SK-N-SH treated with all-trans-retinoic acid at 6 μM for 48 hours (cell line): Measurements from ENCODE around the gene NEURL1B.
"Not testable (repeated sequence)": the region's sequence is repeated elsewhere in the genome, so short reads cannot be mapped to it uniquely, and the experiment has no call there.

Experiments
- ATAC-seq: fragments of 200-7000 bp; cut with Tn5 transposase; 3 replicates; pipeline ENCODE4 v1.9.1; 2020; ENCODE audit warnings: mild to moderate bottlenecking, moderate library complexity
- BACH2 ChIP-seq: fragments of 250-450 bp; sonication (Bioruptor Pico); IDR thresholded peaks from 2 replicates; pipeline ENCODE4 v1.9.0; 2021; ENCODE audit warnings: mild to moderate bottlenecking, borderline replicate concordance
- CSDC2 ChIP-seq: fragments of 250-450 bp; sonication (Bioruptor Pico); IDR thresholded peaks from 2 replicates; pipeline ENCODE4 v1.5.0; 2020; ENCODE audit warnings: mild to moderate bottlenecking, moderate library complexity
- ESRRG ChIP-seq: fragments of 250-450 bp; sonication (Bioruptor Pico); IDR thresholded peaks from 2 replicates; pipeline ENCODE4 v1.6.1; 2021; ENCODE audit warnings: mild to moderate bottlenecking
- GLIS3 ChIP-seq: fragments of 250-450 bp; sonication (Bioruptor Pico); IDR thresholded peaks from 2 replicates; pipeline ENCODE4 v1.5.0; 2020; ENCODE audit warnings: mild to moderate bottlenecking, moderate library complexity
- ISL1 ChIP-seq: fragments of 250-450 bp; sonication (Bioruptor Pico); IDR thresholded peaks from 2 replicates; pipeline ENCODE4 v2.1.2; 2022; ENCODE audit warnings: mild to moderate bottlenecking, moderate library complexity
- OSR1 ChIP-seq: fragments of 250-450 bp; sonication (Bioruptor Pico); IDR thresholded peaks from 2 replicates; pipeline ENCODE4 v1.8.0; 2022; ENCODE audit warnings: moderate library complexity, mild to moderate bottlenecking, inconsistent platforms
- PPARA ChIP-seq: fragments of 250-450 bp; sonication (Bioruptor Pico); IDR thresholded peaks from 2 replicates; pipeline ENCODE4 v1.5.0; 2020; ENCODE audit warnings: mild to moderate bottlenecking, borderline replicate concordance
- RARB ChIP-seq: fragments of 250-450 bp; sonication (Bioruptor Pico); IDR thresholded peaks from 2 replicates; pipeline ENCODE4 v1.8.0; 2021; ENCODE audit warnings: mild to moderate bottlenecking, moderate library complexity
- SNAI2 ChIP-seq: fragments of 250-450 bp; sonication (Bioruptor Pico); IDR thresholded peaks from 2 replicates; pipeline ENCODE4 v1.5.0; 2020; ENCODE audit warnings: mild to moderate bottlenecking, moderate library complexity
- TOX ChIP-seq: fragments of 250-450 bp; sonication (Bioruptor Pico); IDR thresholded peaks from 2 replicates; pipeline ENCODE4 v1.8.0; 2021; ENCODE audit warnings: mild to moderate bottlenecking, moderate library complexity, borderline replicate concordance
- ZC3H10 ChIP-seq: fragments of 250-450 bp; sonication (Bioruptor Pico); IDR thresholded peaks from 2 replicates; pipeline ENCODE4 v1.5.1; 2021; ENCODE audit warnings: mild to moderate bottlenecking, moderate library complexity
- ZFP3 ChIP-seq: fragments of 250-450 bp; sonication (Bioruptor Pico); IDR thresholded peaks from 2 replicates; pipeline ENCODE4 v1.5.0; 2020; ENCODE audit warnings: mild to moderate bottlenecking, moderate library complexity
- ZFP30 ChIP-seq: fragments of 450-650 bp; formaldehyde crosslinking; IDR thresholded peaks from 2 replicates; pipeline ENCODE4 v1.5.0; 2022; ENCODE audit warnings: mild to moderate bottlenecking, moderate library complexity
- ZNF565 ChIP-seq: fragments of 450-650 bp; formaldehyde crosslinking; conservative IDR thresholded peaks from 2 replicates; pipeline ENCODE4 v1.5.0; 2020; ENCODE audit warnings: low read depth, mild to moderate bottlenecking, moderate library complexity
- ZNF70 ChIP-seq: fragments of 450-650 bp; formaldehyde crosslinking; IDR thresholded peaks from 2 replicates; pipeline ENCODE4 v1.5.0; 2020; ENCODE audit warnings: mild to moderate bottlenecking, moderate library complexity
- ZNF8 ChIP-seq: fragments of 450-650 bp; formaldehyde crosslinking; IDR thresholded peaks from 2 replicates; pipeline ENCODE4 v1.5.0; 2020; ENCODE audit warnings: mild to moderate bottlenecking, moderate library complexity
- TF ChIP-seq, protein P1 (sequence below): fragments of 250-450 bp; sonication (Bioruptor Pico); IDR thresholded peaks from 2 replicates; pipeline ENCODE4 v1.8.0; 2020; ENCODE audit warnings: mild to moderate bottlenecking, moderate library complexity, borderline replicate concordance
- TF ChIP-seq, protein P2 (sequence below): fragments of 250-450 bp; sonication (Bioruptor Pico); IDR thresholded peaks from 2 replicates; pipeline ENCODE4 v1.8.0; 2021; ENCODE audit warnings: low read depth, mild to moderate bottlenecking, moderate library complexity, borderline replicate concordance
- TF ChIP-seq, protein P3 (sequence below): fragments of 250-450 bp; sonication (Bioruptor Pico); IDR thresholded peaks from 2 replicates; pipeline ENCODE4 v1.5.1; 2021; ENCODE audit warnings: mild to moderate bottlenecking, moderate library complexity
- TF ChIP-seq, protein P4 (sequence below): fragments of 250-450 bp; sonication (Bioruptor Pico); IDR thresholded peaks from 2 replicates; pipeline ENCODE4 v1.5.1; 2020; ENCODE audit warnings: low read depth, mild to moderate bottlenecking, moderate library complexity

The NEURL1B gene

DNA sequence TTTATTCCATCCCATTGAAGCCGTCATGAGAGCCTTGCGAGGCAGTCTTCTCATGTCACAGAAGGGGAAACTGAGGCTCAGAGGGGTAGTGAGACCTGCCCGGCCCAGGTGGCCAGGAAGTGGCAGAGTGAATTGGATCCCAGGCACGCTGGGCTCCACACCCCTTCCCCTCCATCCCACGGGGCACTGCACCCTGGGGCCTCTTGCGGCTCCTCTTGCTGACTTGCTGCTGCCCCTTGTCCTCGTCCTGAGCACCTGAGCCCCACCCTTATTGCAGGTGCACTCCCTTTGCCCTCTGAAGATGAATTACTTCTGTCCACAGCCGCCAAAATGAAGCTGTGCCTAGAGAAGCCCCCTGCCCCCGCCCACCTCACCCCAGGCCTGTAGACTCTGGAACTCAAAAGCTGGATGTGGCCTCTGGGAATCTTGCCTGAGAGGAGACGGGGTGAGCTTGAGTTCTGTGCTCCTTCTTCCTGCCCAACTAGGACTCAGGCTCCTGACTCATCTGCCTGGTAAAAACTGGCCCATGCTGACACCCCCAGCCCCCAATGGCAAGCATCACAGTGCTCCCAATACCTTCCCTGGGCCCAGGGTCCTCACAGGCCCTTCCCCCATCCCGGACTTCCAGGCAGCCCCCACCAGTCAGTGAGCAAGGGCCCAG is 6.4 kb downstream of the NEURL1B start:
- TF ChIP-seq ZFP30: no peak
- no peak for TF ChIP-seq ZNF565
- TF ChIP-seq ZNF70 (CRISPR knock-in tag): no peak
- TF ChIP-seq, protein P1, sequence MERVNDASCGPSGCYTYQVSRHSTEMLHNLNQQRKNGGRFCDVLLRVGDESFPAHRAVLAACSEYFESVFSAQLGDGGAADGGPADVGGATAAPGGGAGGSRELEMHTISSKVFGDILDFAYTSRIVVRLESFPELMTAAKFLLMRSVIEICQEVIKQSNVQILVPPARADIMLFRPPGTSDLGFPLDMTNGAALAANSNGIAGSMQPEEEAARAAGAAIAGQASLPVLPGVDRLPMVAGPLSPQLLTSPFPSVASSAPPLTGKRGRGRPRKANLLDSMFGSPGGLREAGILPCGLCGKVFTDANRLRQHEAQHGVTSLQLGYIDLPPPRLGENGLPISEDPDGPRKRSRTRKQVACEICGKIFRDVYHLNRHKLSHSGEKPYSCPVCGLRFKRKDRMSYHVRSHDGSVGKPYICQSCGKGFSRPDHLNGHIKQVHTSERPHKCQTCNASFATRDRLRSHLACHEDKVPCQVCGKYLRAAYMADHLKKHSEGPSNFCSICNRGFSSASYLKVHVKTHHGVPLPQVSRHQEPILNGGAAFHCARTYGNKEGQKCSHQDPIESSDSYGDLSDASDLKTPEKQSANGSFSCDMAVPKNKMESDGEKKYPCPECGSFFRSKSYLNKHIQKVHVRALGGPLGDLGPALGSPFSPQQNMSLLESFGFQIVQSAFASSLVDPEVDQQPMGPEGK (CRISPR knock-in tag): no peak
- no peak for TF ChIP-seq ZFP3 (CRISPR knock-in tag)
- no peak for TF ChIP-seq GLIS3
- TF ChIP-seq TOX (CRISPR knock-in tag): no peak
- ATAC-seq: no peak

DNA sequence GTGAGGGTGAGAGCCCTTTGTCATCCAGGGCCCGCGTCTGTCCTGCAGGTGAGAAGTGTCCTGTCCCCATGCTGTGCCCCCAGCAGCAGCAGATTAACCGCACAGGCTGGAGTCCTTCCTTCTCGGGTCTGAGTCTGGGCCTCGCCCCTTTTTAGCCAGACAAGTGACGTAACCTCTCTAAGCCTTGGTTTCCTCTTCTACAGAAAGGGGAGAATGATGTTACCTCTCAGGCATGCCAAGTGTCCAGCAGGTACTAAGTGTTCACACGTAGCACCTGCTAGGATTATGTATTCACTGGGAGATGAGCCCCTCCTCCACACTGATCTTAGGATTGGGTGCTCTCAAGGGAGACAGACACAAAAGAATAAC is 6.9 kb downstream of the NEURL1B start:
- no peak for ATAC-seq
- TF ChIP-seq, protein P2, sequence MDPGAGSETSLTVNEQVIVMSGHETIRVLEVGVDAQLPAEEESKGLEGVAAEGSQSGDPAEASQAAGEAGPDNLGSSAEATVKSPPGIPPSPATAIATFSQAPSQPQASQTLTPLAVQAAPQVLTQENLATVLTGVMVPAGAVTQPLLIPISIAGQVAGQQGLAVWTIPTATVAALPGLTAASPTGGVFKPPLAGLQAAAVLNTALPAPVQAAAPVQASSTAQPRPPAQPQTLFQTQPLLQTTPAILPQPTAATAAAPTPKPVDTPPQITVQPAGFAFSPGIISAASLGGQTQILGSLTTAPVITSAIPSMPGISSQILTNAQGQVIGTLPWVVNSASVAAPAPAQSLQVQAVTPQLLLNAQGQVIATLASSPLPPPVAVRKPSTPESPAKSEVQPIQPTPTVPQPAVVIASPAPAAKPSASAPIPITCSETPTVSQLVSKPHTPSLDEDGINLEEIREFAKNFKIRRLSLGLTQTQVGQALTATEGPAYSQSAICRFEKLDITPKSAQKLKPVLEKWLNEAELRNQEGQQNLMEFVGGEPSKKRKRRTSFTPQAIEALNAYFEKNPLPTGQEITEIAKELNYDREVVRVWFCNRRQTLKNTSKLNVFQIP (CRISPR knock-in tag): no peak
- TF ChIP-seq PPARA (CRISPR knock-in tag) (no peak), SNAI2 (CRISPR knock-in tag) (no peak), BACH2 (no peak), ZNF565 (no peak), ZC3H10 (CRISPR knock-in tag) (no peak), RARB (CRISPR knock-in tag) (no peak)

DNA sequence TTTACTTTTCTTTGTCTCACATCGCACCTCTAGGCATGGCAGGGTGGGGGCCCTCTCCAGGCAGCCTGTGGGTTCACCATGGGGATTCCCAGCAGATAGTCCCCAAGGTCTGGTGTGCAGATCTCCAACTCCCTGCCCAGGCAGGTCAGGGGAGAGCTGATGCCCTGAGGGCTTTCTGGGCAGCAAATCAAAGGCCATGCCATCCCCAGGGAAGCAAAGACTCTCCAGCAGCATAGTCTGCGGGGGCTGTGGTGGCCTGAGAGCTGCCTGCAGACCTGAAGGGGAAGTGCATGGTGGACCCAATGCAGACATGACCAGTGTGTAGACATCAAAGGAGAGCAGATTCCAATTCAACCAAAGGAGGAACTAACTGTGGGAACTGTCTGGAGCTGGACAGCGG is 7.7 kb downstream of the NEURL1B start:
- ATAC-seq: no peak

DNA sequence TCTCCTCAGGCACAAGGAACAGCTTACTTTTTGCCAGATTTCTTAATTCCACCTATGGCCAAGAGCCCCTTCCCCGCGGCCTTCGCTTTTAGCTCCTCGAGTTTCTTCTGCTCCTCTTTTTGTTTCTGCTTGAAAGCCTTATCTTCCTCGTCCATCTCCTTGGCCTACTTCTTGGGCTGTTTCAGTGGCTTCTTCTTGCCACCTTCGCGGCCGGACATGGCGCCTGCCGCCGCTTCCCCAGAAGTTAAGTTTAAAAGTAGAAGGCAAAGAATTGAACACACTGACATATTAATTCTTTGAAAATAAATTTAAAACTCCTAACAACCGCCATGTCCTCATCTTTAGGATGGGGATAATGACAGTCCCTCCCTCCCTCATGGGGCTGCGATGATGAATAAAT is 15.4 kb downstream of the NEURL1B start:
- not testable (repeated sequence) for ATAC-seq

More for the DNA sequence above, 7.7 kb downstream of the NEURL1B start:
- TF ChIP-seq PPARA (CRISPR knock-in tag): no peak
- TF ChIP-seq, protein P3, sequence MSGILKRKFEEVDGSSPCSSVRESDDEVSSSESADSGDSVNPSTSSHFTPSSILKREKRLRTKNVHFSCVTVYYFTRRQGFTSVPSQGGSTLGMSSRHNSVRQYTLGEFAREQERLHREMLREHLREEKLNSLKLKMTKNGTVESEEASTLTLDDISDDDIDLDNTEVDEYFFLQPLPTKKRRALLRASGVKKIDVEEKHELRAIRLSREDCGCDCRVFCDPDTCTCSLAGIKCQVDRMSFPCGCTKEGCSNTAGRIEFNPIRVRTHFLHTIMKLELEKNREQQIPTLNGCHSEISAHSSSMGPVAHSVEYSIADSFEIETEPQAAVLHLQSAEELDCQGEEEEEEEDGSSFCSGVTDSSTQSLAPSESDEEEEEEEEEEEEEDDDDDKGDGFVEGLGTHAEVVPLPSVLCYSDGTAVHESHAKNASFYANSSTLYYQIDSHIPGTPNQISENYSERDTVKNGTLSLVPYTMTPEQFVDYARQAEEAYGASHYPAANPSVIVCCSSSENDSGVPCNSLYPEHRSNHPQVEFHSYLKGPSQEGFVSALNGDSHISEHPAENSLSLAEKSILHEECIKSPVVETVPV (CRISPR knock-in tag): no peak
- no peak for TF ChIP-seq ZFP3 (CRISPR knock-in tag)
- TF ChIP-seq ZFP30: no peak
- TF ChIP-seq, protein P1 (CRISPR knock-in tag): no peak
- TF ChIP-seq OSR1 (CRISPR knock-in tag): no peak
- no peak for TF ChIP-seq ISL1 (CRISPR knock-in tag)
- no peak for TF ChIP-seq SNAI2 (CRISPR knock-in tag)
- TF ChIP-seq GLIS3: no peak

DNA sequence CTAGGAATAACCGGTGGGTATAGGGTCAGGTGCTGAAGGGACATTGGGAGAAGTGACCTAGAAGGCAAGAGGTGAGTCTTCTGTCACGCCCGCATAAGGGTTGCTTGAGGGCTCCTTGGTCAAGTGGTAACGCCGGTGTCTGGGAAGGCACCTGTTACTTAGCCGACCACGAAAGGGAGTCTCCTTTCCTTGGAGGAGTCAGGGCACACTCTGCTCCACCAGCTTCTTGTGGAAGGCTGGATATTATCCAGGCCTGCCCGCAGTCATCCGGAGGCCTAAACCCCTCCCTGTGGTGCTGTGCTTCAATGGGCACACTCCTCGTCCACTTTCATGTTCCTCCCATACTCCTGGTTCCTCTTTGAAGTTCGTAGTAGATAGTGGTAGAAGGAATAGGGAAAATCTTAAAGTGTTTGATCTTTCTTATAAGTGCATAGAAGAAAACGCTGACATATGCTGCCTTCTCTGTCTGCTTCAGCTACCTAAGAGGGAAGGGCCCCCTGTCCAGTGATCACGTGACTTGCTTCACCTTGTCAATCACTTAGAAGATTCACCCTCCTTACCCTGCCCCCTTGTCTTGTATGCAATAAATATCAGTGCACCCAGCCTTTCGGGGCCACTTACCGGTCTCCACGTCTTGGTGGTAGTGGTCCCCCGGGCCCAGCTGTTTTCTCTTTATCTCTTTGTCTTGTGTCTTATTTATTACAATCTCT is 16.6 kb downstream of the NEURL1B start:
- not testable (repeated sequence) for ATAC-seq

DNA sequence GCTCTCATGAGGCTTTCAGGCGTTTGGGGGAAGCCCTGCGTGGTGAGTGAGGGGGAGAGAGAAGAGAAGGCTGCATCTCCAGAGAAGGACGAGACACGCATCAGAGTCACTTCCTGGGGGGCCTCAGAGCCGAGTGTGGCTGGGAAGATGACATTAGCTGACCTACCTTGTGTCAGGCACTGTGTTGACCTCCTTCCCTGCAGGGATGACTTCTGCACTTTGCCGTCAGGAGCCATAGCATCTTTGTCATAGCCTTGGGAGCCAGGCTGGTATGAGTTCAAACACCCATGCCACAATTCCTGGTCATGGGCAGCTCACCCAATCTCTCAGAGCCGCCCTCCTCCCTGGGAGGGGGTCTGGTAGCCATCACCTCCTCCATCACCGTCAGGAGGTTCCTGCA is 17.3 kb downstream of the NEURL1B start:
- no peak for ATAC-seq
- TF ChIP-seq ESRRG (CRISPR knock-in tag) (no peak), ZNF8 (CRISPR knock-in tag) (no peak), ZFP3 (CRISPR knock-in tag) (no peak), CSDC2 (no peak), SNAI2 (CRISPR knock-in tag) (no peak), BACH2 (no peak), ZNF565 (no peak)
- TF ChIP-seq, protein P4, sequence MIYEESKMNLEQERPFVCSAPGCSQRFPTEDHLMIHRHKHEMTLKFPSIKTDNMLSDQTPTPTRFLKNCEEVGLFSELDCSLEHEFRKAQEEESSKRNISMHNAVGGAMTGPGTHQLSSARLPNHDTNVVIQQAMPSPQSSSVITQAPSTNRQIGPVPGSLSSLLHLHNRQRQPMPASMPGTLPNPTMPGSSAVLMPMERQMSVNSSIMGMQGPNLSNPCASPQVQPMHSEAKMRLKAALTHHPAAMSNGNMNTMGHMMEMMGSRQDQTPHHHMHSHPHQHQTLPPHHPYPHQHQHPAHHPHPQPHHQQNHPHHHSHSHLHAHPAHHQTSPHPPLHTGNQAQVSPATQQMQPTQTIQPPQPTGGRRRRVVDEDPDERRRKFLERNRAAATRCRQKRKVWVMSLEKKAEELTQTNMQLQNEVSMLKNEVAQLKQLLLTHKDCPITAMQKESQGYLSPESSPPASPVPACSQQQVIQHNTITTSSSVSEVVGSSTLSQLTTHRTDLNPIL (CRISPR knock-in tag): no peak
- TF ChIP-seq, protein P1 (CRISPR knock-in tag): no peak
- TF ChIP-seq, protein P2 (CRISPR knock-in tag): no peak
